Stimulated activated CD8-positive, alpha-beta memory T cell treated with anti-CD3 and anti-CD28 coated beads, Interleukin-4, amount 100 ng/mL, for 48 hours (primary cell): ENCODE results near the gene PRSS8.
"Not testable (repeated sequence)": the region's sequence is repeated elsewhere in the genome, so short reads cannot be mapped to it uniquely, and the experiment has no call there.

Experiments
- DNase-seq: peaks from one replicate; pipeline ENCODE4 v3.0.0-alpha.2; 2020

The PRSS8 gene

DNA sequence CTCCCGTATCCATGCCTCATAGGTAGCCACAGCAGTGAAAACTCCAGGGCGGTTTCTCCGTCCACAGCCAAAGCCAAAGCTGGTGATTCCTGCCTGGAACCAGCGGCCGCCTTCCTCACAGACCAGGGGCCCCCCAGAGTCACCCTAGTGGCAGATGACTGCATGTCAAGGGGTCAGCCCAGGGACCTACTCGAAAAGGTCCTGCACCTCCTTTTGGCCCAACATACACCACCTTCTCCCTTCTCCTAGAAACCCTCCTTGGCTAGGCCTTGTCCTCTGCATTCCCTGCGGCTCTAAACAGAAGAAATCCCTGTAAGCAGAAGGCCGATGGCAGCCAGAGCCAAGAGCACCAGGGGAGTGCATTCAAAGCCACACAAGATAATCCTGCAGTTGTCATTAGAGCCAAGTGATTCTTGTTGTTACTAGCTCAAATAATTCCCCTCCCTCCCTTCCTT lies 8.2 kb upstream of the PRSS8 start:
- no peak for DNase-seq

DNA sequence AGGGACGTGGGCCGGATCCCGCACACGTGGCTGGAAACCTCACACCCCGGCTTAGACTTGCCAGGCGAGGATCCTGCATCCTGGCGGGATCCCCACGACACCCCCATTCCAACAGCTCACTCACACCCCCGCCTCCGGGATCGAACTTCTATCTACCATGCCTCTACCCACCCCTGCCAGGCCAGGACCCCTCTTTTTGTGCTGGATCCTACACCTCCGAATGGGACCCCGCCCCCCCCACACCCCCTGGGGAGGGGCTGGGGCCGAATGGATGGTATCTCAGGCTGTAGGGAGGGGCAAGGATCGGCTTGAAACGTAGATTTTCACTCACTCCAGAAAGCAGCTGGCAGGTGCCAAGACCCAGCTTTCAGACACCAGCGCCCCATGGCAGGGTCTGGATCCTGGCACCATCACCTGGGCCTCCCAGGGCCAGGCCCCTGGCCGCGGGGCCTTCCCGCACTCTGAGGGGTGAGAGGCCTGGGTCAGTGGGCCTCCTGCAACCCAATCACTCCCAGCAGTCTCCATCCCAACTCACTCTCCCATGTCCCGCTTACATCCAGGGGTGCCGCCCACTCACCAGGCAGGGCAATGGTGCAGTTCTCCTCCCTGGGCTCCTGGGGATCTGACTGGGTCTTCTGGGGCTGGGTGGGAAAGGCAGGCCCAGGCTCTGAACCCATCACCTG lies 7.6 kb upstream of the PRSS8 start:
- no peak for DNase-seq

DNA sequence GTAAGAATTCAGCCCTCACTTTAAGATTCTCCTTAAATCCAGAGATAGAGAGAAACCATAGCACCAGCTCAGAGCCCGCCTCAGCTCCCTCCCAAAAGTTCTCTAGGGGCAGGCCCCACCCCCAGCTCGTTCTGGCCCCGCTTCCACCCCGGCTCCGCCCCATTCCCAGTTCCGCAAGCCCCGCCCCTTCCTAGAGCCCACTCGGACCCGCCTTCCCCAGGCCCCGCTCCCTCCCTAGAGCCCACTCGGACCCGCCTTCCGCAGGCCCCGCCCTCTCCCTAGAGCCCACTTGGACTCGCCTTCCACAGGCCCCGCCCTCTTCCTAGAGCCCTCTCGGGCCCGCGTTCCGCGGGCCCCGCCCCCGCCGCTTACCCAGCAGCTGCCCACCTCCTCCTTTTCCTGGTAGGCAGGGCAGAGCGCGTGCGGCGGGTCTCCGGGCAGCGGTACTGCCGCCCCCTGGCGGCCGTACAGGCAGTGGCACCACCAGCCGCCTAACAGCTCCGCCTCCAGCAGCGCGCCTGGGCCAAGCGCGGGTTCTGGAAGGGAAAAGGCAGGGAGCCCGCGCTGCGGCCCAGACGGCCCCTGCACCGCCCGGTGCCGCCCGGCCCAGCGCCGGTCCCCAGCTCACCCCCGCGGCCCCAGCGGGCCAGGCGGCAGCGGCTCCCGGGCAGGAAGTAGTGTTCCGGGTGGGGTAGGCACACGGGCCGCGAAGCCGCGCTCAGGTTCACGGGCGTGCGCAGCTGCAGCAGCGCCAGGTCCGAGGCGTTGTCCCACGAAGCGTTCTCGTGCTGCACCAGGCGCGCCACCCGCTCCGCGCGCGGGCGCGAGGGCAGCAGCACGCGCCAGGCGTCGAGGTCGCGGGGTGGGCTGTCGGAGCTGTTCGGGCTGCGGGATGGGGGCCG lies 6.8 kb upstream of the PRSS8 start:
- peak; percentile 100 for DNase-seq

DNA sequence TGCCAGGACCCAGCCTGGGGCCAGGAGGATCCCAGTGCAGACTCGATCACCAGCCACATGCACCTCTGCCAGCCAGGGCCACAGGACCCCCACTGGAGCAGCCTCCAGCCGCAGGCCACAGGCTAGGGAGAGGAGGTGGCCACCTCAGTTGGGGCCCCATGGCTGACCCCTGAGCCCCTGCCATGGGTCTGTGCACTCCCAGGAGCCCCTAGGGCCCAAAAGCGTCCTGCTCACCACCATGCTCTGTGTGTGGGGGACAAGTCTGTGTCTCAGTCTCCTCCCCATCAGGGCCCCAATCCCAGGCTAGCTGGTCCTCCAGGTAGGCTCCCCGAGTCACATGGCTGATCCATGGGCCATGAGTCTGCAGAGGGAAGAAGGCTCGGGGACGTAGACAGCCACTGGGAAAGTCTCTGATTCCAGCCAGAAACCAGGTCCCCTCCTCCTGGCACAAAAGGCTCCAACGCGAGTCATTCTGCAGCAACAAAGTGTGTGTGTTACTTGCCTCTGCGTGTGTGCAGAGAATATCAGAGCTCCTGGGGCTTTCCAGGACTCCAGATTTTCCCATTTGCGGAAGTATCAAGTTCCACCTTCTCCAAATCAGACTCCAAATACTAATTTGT lies 6.1 kb upstream of the PRSS8 start:
- peak; percentile 35 for DNase-seq

DNA sequence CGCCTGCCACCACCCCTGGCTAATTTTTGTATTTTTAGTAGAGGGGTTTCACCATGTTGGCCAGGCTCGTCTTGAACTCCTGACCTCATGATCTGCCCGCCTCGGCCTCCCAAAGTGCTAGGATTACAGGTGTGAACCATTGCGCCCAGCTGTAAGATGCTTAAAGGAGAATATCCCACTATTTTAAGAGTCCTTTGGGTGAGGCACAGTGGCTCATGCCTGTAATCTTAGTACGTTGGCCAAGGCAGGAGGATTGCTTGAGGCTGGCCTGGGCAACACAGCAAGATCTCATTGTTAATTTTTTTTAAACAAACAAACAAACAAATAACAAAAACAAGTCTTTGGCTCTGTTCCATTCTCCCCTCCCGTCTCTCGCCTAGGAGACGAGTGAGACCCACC lies 5.5 kb upstream of the PRSS8 start:
- DNase-seq, result not testable (repeated sequence)

DNA sequence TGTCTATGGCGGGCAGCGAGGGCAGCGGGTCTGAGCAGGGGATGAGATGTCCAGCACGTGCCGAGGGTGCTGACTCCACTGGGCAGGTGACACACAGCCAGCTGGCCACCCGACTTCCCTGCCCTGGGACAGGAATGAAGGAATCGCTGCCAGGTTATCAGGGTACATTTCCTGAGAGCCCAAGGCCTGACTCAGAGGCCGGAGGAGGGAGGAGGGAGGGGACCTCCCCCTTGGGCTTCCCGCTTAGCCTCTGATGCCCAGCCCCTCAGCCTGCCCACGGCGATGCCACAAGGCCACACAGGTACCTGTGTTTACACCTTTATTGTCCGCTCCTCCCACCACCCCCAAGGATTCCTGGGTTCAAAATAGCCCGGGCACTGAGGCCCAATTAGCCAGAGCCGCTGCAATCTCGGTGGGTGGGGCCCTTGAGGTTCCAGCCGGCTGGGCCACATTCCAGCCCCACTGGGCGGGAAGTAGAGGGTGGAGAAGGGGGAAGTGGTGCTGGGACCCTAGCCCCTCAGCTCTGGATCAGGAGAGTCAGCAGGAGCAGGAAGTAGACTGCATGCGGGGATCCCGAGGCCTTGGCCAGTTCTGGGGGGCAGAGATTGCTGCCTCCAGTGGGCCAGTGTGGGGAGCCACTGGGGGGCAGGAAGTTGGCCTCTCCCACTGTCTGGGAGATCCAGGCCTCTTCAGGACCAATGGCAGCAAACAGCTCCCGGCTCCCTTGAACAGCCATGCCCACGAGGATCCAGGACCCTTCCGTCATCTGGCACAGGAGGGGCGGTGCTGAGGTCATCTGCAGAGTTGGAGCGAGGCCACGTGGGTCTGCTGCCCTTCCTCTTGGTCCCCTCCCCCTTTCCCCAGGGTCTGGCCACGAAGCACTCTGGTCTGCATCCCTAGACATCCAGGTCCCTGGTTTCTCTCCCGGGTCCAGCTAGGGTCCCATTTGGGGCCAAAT lies 3.4 kb upstream of the PRSS8 start:
- DNase-seq, result no peak

DNA sequence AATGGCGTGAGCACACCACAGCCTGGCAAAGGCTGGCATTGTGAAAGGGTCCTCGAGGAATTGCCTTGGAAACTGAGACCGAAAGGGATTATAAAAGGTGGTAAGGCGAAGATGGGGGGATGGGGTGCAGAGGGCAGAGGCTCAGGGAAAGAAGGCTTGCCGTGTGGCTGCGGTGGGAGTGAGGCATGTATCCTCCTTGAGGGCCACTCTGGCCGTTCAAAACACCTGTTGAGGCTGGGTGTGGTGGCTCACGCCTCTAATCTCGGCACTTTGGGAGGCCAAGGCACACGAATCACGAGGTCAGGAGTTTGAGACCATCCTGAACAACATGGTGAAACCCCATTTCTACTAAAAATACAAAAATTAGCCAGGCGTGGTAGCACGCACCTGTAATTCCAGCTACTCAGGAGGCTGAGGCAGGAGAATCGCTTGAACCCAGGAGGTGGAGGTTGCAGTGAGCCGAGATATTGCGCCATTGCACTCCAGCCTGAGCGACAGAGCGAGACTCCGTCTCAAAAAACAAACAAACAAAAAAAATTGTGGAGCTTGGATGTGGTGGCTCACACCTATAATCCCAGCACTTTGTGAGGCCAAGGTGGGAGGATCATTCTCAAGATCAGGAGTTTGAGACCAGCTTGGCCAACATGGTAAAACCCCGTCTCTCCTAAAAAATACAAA lies 1.4 kb upstream of the PRSS8 start:
- not testable (repeated sequence) for DNase-seq

DNA sequence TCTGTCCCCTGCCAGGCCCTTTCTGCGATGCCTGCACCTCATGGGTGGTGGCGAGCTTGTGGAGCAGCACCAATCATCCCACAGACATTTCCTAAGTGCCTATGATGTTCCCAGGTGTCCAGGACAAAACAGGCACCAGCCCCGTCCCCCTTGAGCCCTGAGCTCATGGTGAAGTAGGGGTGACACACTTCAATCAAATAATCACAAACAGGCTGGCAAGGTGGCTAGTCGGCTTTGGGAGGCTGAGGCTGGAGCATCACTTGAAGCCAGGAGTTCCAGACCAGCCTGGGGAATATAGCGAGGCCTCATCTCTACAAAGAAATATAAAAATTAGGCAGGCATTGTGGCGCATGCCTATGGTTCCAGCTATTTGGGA lies 748 bp upstream of the PRSS8 start:
- no peak for DNase-seq

DNA sequence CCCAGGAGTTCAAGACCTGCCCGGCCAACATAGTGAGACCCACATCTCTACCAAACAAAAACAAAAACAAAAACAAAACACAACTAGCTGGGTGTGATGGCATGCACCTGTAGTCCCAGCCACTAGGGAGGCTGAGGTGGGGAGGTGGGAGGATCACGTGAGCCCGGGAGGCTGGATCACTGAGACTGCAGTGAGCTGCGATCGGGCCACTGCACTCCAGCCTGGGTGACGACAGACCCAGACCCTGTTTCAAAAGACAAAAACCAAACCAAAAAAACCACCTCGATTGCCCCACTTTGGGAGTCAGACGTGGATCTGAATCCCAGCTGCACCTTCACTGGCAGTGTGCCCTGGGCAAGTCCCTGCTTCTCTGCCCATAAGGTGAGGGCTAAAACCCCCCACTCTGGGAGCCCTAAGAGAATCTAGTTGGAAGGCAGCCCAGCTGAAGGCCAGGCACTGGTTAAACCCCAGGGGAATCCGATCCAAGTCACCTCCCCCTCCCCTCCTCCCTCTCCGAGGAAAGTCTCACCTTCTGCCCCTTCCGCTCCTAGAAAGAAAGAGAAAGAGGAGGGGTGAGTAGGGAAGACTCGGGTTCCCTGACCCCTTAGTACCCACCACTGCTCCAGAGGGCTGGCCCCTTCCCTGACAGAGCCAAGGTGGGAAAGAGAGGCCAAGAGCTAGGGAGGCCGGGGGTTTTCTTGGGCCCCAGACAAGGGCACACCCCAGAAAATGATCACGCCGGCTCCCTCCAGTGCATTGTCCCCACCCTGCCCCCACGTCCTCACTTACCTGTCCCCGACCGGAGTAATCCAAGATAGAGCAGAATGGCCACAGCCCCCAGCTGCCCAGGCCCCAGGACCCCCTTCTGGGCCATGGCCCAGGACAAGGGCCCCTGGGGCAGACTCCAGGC lies 647 bp downstream of the PRSS8 start:
- no peak for DNase-seq

DNA sequence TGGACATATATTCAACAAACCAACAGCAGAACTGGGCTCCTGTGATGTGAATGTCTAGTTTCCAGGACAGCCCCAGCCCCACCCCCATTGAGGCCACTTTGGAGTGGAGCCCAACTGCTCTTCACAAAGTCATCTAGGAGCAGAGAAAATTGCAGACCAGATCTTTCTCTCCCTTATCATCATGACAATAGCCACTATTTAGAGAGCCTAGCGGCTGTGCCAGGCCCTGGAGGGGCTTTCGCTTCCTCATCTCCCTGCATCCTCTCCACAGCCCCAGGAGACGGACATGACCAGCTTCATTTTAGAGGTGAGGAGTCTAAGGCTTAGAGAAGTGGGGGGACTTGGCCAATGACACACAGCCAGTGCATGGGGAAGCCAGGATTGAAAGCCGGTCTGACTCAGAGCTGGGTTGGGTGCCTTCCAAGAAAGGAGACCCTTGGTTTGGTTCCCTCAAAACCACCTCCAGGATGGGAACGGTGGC lies 1.4 kb downstream of the PRSS8 start:
- no peak for DNase-seq

DNA sequence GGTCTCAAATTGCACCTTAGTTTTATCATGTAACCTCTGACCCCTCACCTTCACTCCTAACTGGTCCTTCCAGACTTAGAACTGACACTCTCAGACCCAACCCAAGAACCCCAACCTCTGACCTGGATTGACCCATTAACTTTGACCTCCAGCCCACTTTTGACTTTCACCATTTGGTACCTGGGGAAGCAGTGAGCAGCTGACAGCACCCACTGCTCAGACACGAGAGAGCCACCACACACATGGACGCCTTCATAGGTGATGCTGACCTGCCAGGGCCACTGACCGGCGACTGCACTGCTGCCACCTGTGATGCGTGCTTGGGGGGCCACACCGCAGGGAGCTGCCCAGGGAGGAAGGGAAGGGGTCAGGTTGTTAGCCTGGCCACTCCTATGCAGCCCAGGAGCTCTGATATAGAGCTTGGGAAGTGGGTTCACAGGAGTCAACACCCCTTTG lies 2.5 kb downstream of the PRSS8 start:
- DNase-seq, result no peak

DNA sequence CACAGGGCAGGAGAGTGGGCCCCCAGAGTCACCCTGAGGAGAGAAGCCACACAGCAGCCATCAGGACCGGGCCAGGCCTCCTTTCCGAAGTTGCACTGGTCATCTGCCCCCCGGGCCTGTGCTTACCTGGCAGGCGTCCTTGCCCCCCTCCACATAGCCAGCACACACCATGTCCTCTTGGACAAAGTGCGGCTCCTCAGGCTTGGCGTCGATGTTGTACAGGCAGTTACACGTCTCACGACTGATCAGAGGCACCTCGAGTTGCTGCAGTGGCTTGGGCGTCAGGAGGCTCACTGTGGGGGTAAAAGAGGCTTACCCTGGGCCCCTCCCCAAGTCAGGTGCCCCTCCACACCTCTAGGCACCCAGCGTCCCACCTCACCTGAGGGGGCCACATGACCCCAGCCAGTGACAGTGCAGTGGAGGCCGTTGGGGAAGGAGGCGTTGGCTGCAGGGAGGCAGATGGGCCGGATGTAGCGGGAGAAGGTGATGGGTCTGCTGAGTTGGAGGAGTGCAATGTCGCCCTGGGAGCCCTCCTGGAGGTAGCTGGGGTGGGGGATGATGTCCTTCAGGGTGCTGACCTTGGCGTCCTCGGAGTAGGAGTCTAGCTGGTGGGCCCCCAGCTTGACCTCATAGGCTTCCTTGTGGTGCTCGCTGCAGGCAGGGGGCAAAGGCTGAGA lies 3.1 kb downstream of the PRSS8 start:
- DNase-seq, result no peak

DNA sequence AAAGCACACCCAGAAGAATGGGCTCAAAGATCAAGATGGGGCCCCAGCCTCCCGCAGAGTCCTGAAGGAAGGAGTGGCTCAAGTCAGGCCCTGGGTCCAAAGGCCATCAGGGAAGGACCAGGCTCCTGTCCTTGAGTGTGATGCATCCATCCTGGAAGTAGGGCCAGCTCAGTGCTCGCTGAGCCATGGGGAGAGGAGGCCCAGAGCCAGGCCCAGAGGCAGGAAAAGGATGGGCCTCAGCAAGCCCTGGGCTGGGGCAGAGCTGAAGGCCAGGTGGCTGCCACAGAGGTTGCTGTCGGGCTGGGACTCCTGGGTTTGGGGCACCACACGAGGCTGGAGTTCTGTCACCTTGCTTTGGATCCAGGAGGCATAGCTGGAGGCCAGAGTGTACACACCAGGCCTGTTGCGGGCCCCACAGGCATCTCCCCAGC lies 3.7 kb downstream of the PRSS8 start:
- DNase-seq, result no peak

DNA sequence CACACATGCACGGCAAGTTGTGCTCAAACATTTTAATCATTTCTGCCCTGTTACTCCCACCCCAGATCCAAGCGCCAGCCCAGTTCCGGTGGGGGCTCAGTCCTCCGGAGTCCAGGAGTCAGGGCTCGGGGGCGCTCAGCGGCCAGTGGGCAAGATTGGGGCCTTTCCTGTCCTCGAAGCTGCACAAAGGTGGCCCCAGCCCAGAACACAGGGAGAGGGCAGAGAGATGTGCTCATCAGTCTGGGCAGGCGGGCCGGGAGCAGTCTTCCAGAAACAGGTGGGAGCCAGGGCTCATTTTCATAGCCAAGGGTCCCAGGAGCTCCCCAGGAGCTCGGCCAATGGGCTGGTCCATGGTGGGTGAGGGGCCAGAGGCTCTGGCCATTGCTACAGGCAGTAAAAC lies 4.1 kb downstream of the PRSS8 start:
- DNase-seq, result no peak

DNA sequence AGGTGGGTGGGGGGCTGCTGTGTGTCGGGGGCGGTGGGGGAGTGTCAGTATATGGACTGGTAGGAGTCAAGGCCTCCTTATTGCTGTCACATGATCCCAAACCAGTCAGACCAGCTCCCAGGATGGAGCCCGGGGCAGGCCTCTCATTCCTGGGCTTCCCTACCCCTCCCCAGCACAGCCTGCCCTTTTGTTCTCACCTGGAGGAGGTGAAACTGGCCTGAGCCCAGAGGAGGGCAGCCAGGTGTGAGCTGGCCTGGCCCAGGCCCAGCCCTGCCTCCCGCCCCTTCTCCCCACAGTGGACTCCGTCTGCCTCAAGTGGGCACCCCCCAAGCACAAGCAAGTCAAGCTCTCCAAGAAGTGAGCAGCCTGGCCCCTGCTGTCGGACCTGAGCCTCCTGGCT lies 4.6 kb downstream of the PRSS8 start:
- DNase-seq, result no peak

DNA sequence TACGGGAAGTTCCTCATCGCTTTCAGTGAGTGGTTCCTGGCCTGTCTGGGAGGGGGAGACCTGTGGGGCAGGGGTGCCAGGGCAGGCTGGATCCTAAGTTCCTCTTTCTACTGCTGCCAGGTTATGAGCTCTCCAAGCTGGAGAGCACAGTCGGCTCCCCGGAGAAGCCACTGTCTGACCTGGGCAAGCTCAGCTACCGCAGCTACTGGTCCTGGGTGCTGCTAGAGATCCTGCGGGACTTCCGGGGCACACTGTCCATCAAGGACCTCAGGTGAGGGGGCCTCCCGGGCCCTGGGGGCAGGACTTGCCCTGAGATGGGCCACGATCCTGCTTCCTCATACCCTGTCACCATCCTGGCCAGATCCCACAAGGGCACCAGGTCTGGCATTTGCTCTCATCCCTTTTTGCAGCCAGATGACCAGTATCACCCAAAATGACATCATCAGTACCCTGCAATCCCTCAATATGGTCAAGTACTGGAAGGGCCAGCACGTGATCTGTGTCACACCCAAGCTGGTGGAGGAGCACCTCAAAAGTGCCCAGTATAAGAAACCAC lies 5.1 kb downstream of the PRSS8 start:
- DNase-seq, result no peak

DNA sequence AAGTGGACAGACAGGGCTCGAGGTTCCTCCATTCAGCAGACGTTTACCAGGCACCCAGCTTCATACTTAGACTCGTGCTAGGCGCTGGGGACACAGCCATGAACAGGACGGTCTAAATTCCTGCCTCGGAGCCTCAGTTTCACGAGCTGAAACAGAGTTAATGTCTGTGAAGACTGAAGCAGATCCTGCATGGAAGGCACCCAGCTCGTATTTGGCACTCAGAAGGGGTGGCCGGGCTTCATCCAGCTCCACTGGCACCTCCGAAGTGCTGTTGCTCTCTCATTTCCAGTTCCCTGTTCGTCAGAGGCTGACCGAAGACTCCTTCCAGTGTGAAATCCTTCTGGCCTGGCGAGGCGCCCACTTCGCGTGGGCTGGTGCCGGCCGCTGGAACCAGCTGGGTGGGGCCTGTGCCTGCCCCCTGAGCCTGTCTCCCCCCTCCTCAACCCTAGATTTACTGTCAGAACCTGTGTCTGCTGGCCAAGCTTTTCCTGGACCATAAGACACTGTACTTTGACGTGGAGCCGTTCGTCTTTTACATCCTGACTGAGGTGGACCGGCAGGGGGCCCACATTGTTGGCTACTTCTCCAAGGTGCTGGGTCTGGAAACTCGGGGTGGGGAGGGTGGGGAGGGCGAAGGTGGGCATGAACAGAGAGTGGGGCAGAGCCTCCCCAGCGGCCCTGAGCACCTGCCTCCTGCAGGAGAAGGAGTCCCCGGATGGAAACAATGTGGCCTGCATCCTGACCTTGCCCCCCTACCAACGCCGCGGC lies 5.8 kb downstream of the PRSS8 start:
- no peak for DNase-seq

DNA sequence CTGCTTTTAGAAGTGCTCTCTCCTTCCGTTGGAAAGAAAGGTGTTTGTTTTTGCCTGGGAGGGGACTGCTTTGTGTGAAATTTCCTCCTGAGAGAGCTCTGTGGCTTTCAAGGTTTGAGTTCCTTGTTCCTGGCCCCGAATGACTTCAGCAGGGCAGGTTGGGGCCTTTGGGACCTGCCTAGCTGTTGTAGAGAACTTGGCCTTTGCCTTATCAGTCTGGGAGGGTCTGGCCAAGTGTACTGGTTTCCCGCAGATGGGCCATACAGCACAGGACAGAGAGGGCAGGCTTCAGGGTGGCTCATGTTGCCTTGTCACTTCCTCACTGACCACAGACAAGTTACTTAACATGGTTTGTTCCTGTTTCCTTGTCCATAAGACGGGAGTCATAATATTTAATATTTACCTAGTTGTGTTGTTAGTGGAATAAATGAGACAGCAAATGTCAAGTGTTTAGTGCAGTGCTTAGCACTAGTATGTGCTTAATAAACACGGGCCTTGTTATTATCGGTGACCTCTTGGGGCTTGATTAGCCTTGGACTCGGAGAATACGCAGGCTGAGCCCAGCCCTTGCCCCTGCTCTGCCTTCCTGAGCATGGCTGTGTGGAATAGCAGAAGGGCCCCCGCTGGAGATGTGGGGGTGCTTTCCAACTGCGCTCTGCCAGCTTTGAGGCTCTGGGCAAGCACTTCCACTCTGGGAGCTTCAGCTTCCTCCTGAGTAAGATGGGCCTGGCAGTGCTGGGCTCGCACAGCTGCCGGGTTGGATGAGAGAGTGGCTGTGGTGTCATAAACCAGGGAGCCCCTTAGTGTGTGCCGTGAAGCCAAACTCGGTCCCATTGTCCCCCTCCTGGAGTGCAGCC lies 6.6 kb downstream of the PRSS8 start:
- no peak for DNase-seq
